ENCODE data around the gene MUL1. TPM values are rescaled to one million over a fixed set of nuclear protein-coding genes. Genes with fewer than 3 reads are reported as not detected.
A peak's percentile ranks its signal among the peaks of the same experiment; 100 is the strongest.

The MUL1 gene
- 26.6 to 29.5 TPM (median 28.2 TPM) in 3 replicates for total RNA-seq

- TF ChIP-seq, protein P1, sequence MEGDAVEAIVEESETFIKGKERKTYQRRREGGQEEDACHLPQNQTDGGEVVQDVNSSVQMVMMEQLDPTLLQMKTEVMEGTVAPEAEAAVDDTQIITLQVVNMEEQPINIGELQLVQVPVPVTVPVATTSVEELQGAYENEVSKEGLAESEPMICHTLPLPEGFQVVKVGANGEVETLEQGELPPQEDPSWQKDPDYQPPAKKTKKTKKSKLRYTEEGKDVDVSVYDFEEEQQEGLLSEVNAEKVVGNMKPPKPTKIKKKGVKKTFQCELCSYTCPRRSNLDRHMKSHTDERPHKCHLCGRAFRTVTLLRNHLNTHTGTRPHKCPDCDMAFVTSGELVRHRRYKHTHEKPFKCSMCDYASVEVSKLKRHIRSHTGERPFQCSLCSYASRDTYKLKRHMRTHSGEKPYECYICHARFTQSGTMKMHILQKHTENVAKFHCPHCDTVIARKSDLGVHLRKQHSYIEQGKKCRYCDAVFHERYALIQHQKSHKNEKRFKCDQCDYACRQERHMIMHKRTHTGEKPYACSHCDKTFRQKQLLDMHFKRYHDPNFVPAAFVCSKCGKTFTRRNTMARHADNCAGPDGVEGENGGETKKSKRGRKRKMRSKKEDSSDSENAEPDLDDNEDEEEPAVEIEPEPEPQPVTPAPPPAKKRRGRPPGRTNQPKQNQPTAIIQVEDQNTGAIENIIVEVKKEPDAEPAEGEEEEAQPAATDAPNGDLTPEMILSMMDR (IDR thresholded peaks at IDR 0.05; ENCODE audit: unreplicated experiment) = no peak
- Mint-ChIP-seq H3K4me1 (peaks cover 7% of the 10 kb centered on the region), H3K27me3 (ENCODE audit: low read depth) (peaks cover 22% of the 10 kb centered on the region), H3K27ac (peak within 1 kb of the TSS; percentile 92), H3K36me3 (no peaks in the 10 kb centered on the region), H3K4me3 (peak within 1 kb of the TSS; percentile 91), H3K9me3 (no peaks in the 10 kb centered on the region)
- peak; percentile 81 to 92 for DNase-seq (ENCODE audit: low spot score in 2 of 2, unreplicated experiment in 2 of 2)
These were observed at the start of gene MUL1 for GRCh38 chr1:20507564-20508410. TSS of gene MUL1 (minus strand) at chr1:20508151. CDS start at chr1:20508024, 127 bp downstream.

- H3K27me3 Mint-ChIP-seq (ENCODE audit: low read depth) = peaks cover 36% of the 10 kb centered on the region
- TF ChIP-seq, protein P1 (IDR thresholded peaks at IDR 0.05; ENCODE audit: unreplicated experiment) = no peak
- DNase-seq (ENCODE audit: low spot score in 2 of 2, unreplicated experiment in 2 of 2) = no peak
- no peaks in the 10 kb centered on the region for H3K9me3 Mint-ChIP-seq
- no peak overlapping the region for H3K27ac Mint-ChIP-seq
- H3K36me3 Mint-ChIP-seq = no peaks in the 10 kb centered on the region
- no peak overlapping the region for H3K4me3 Mint-ChIP-seq
- peaks cover 9% of the 10 kb centered on the region for H3K4me1 Mint-ChIP-seq
These were observed 47.8 kb upstream of the MUL1 start for GRCh38 chr1:20555758-20556120.

DNA sequence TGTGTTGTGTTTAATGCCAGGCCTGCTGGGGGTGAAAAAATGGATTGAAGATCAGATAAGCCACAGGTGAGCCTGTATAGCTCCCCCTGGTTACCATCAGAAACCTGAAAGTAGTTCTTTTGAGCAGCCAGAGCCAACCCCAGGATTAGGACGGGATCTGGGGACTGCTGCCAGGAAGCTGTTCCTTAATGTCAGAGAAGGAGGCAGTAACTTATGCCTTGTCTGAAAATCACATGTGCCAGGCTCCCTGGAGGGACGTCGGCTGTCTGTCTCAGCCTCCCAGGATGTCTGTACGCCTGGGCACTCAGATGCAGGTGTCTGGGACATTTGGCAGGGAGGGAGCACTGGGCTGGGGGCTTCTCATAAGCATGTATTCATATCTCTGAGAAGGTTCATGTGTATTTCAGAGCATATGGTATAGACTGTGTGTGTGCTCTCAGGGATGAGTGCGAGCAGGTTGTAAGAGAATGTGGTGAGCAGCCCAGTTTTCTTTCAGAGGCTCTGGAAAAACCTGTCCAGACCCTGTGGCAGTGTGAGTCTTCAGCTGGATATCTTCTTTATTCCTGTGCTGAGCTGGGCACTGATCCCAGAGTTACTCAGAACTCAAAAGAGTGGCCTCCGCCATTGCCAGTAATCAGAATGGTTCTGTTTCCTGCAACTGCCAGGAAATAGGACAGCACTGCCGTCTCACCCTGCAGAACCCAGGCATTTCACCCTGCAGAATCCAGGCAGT, 47.2 kb upstream of the MUL1 start:
- Mint-ChIP-seq H3K27ac (no peak overlapping the region), H3K4me1 (peaks cover 9% of the 10 kb centered on the region), H3K4me3 (no peak overlapping the region), H3K36me3 (no peaks in the 10 kb centered on the region), H3K9me3 (no peaks in the 10 kb centered on the region), H3K27me3 (ENCODE audit: low read depth) (peaks cover 33% of the 10 kb centered on the region)
- TF ChIP-seq, protein P1 (IDR thresholded peaks at IDR 0.05; ENCODE audit: unreplicated experiment) = no peak
- no peak for DNase-seq (ENCODE audit: low spot score in 2 of 2, unreplicated experiment in 2 of 2)

DNA sequence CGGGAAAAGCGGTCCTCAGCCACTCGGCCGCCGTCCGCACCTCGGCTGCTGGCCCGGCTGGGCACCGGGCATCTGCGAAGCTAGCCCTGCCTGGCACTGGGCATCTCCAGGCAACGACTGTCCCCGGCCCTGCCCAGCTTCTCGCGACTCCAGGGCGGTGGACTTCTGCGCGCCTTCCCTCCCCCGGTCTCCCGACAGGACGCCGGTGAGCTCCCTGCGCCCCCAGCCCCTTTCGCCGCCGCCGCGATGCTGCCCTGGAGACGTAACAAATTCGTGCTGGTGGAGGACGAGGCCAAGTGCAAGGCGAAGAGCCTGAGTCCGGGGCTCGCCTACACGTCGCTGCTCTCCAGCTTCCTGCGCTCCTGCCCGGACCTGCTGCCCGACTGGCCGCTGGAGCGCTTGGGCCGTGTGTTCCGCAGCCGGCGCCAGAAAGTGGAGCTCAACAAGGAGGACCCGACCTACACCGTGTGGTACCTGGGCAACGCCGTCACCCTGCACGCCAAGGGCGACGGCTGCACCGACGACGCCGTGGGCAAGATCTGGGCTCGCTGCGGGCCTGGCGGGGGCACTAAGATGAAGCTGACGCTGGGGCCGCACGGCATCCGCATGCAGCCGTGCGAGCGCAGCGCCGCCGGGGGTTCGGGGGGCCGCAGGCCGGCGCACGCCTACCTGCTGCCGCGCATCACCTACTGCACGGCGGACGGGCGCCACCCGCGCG, 44.9 kb upstream of the MUL1 start:
- no peak for DNase-seq (ENCODE audit: low spot score in 2 of 2, unreplicated experiment in 2 of 2)
- Mint-ChIP-seq H3K27me3 (ENCODE audit: low read depth) (peaks cover 47% of the 10 kb centered on the region), H3K27ac (no peak overlapping the region), H3K4me1 (peaks cover 9% of the 10 kb centered on the region), H3K9me3 (no peaks in the 10 kb centered on the region), H3K36me3 (no peaks in the 10 kb centered on the region), H3K4me3 (peak overlapping the region; percentile 70)
- TF ChIP-seq, protein P1 (IDR thresholded peaks at IDR 0.05; ENCODE audit: unreplicated experiment) = no peak

GRCh38 chr1:20551945-20552727, 44.2 kb upstream of the MUL1 start, which contains the start of gene FAM43B:
TSS of gene FAM43B (plus strand) at chr1:20552573. CDS start at chr1:20552974, 401 bp downstream.
- H3K9me3 Mint-ChIP-seq = no peaks in the 10 kb centered on the region
- TF ChIP-seq, protein P1 (IDR thresholded peaks at IDR 0.05; ENCODE audit: unreplicated experiment) = no peak
- DNase-seq (ENCODE audit: low spot score in 2 of 2, unreplicated experiment in 2 of 2) = peak; percentile 43 to 63
- H3K4me1 Mint-ChIP-seq = peaks cover 9% of the 10 kb centered on the region
- peak within 1 kb of the TSS; percentile 70 for H3K4me3 Mint-ChIP-seq
- H3K36me3 Mint-ChIP-seq = no peaks in the 10 kb centered on the region
- no peak within 1 kb of the TSS for H3K27ac Mint-ChIP-seq
- H3K27me3 Mint-ChIP-seq (ENCODE audit: low read depth) = peaks cover 55% of the 10 kb centered on the region
